ENCODE data around the gene SLC41A3. TPM values are rescaled to one million over a fixed set of nuclear protein-coding genes. Genes with fewer than 3 reads are reported as not detected.
"Not testable (repeated sequence)": the region's sequence is repeated elsewhere in the genome, so short reads cannot be mapped to it uniquely, and the experiment has no call there.

The SLC41A3 gene
- total and polyA plus RNA-seq, 4 donors: 9.3 to 19.8 (median 12.7) TPM

DNA sequence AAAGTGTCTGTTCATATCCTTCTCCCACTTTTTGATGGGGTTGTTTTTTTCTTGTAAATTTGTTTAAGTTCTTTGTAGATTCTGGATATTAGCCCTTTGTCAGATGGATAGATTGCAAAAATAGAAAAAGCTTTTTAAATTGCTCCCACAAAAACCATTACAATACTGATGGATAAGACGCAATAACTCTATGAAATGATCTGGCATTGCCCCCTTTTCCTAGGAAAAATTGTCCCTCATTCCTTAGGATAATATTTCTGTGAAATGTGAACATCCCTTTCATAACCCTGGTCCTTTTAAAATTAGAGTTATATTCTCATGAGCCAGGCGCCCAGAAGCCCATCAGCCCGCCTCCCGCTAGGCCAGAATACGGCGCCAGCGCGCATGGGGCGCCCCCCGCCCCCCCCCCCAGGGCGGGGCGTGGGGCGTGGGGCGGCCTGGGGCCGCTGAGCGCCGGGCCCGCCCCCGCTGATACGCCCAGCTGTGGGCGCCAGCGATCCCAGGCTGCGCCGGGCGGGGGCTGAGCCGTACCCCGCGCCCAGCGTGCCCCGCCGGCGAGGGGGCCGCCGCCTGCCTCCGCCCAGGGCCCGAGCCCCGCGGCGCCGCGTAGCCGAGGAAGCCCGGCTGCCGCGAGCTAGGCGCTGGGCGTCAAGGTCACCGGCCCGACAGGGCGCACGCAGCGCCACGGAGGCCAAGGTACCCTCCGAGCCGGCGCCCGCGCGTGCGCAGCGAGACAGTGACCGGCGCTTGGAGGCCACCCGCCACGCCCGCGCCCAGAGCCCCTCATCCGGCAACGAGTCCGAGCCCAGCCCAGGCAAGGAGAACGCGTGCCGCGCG is 126.0 kb downstream of the SLC41A3 start:
- 11% methylated on average over 75 of the region's 75 CpGs for WGBS
- no peaks in the 10 kb centered on the region for H3K27me3 ChIP-seq (ENCODE audit: control insufficient read depth in 4 of 4, insufficient read depth in 4 of 4, low read length in 3 of 4)
- H3K36me3 ChIP-seq (ENCODE audit: control insufficient read depth in 4 of 4, insufficient read depth in 3 of 4, low read depth in 1 of 4, low read length in 3 of 4): no peaks in the 10 kb centered on the region
- DNase-seq (ENCODE audit: low spot score): no peak
- H3K4me1 ChIP-seq (ENCODE audit: control insufficient read depth in 4 of 4, insufficient read depth in 4 of 4, low read length in 3 of 4): peaks cover 0 to 4% (median 0%) of the 10 kb centered on the region in 4 donors
- H3K4me3 ChIP-seq (ENCODE audit: low read depth in 1 of 3, low read length in 3 of 3): peak overlapping the region in 1 of 3 donors; percentile 38
- H3K27ac ChIP-seq (ENCODE audit: low read depth in 1 of 2, low read length in 2 of 2): no peak overlapping the region
- H3K9ac ChIP-seq (ENCODE audit: low read depth in 1 of 2, low read length in 2 of 2): no peak overlapping the region
- TF ChIP-seq ATF3 (IDR thresholded peaks at IDR 0.05) (no peak), HNF4G (IDR thresholded peaks at IDR 0.05) (no peak), RXRA (IDR thresholded peaks at IDR 0.05) (no peak), RAD21 (IDR thresholded peaks at IDR 0.05) (no peak), SP1 (IDR thresholded peaks at IDR 0.05) (no peak), EGR1 (IDR thresholded peaks at IDR 0.05; ENCODE audit: low read depth in 2 of 2) (no peak), NR2F2 (IDR thresholded peaks at IDR 0.05) (no peak), FOXA2 (IDR thresholded peaks at IDR 0.05) (no peak), HNF4A (conservative IDR thresholded peaks at IDR 0.05) (no peak), FOXA1 (IDR thresholded peaks at IDR 0.05) (no peak), TAF1 (conservative IDR thresholded peaks at IDR 0.05) (no peak), JUND (IDR thresholded peaks at IDR 0.05) (no peak)
- TF ChIP-seq, protein P1, sequence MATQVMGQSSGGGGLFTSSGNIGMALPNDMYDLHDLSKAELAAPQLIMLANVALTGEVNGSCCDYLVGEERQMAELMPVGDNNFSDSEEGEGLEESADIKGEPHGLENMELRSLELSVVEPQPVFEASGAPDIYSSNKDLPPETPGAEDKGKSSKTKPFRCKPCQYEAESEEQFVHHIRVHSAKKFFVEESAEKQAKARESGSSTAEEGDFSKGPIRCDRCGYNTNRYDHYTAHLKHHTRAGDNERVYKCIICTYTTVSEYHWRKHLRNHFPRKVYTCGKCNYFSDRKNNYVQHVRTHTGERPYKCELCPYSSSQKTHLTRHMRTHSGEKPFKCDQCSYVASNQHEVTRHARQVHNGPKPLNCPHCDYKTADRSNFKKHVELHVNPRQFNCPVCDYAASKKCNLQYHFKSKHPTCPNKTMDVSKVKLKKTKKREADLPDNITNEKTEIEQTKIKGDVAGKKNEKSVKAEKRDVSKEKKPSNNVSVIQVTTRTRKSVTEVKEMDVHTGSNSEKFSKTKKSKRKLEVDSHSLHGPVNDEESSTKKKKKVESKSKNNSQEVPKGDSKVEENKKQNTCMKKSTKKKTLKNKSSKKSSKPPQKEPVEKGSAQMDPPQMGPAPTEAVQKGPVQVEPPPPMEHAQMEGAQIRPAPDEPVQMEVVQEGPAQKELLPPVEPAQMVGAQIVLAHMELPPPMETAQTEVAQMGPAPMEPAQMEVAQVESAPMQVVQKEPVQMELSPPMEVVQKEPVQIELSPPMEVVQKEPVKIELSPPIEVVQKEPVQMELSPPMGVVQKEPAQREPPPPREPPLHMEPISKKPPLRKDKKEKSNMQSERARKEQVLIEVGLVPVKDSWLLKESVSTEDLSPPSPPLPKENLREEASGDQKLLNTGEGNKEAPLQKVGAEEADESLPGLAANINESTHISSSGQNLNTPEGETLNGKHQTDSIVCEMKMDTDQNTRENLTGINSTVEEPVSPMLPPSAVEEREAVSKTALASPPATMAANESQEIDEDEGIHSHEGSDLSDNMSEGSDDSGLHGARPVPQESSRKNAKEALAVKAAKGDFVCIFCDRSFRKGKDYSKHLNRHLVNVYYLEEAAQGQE (IDR thresholded peaks at IDR 0.05): no peak
- TF ChIP-seq, protein P2, sequence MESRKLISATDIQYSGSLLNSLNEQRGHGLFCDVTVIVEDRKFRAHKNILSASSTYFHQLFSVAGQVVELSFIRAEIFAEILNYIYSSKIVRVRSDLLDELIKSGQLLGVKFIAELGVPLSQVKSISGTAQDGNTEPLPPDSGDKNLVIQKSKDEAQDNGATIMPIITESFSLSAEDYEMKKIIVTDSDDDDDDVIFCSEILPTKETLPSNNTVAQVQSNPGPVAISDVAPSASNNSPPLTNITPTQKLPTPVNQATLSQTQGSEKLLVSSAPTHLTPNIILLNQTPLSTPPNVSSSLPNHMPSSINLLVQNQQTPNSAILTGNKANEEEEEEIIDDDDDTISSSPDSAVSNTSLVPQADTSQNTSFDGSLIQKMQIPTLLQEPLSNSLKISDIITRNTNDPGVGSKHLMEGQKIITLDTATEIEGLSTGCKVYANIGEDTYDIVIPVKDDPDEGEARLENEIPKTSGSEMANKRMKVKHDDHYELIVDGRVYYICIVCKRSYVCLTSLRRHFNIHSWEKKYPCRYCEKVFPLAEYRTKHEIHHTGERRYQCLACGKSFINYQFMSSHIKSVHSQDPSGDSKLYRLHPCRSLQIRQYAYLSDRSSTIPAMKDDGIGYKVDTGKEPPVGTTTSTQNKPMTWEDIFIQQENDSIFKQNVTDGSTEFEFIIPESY (IDR thresholded peaks at IDR 0.05): no peak
- TF ChIP-seq, protein P3, sequence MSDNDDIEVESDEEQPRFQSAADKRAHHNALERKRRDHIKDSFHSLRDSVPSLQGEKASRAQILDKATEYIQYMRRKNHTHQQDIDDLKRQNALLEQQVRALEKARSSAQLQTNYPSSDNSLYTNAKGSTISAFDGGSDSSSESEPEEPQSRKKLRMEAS (IDR thresholded peaks at IDR 0.05): no peak
- TF ChIP-seq, protein P4, sequence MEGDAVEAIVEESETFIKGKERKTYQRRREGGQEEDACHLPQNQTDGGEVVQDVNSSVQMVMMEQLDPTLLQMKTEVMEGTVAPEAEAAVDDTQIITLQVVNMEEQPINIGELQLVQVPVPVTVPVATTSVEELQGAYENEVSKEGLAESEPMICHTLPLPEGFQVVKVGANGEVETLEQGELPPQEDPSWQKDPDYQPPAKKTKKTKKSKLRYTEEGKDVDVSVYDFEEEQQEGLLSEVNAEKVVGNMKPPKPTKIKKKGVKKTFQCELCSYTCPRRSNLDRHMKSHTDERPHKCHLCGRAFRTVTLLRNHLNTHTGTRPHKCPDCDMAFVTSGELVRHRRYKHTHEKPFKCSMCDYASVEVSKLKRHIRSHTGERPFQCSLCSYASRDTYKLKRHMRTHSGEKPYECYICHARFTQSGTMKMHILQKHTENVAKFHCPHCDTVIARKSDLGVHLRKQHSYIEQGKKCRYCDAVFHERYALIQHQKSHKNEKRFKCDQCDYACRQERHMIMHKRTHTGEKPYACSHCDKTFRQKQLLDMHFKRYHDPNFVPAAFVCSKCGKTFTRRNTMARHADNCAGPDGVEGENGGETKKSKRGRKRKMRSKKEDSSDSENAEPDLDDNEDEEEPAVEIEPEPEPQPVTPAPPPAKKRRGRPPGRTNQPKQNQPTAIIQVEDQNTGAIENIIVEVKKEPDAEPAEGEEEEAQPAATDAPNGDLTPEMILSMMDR (IDR thresholded peaks at IDR 0.05; ENCODE audit: low read depth, low read length, missing input control): no peak
- no peaks in the 10 kb centered on the region for H3K9me3 ChIP-seq (ENCODE audit: control insufficient read depth in 4 of 4, low read length in 3 of 4)

DNA sequence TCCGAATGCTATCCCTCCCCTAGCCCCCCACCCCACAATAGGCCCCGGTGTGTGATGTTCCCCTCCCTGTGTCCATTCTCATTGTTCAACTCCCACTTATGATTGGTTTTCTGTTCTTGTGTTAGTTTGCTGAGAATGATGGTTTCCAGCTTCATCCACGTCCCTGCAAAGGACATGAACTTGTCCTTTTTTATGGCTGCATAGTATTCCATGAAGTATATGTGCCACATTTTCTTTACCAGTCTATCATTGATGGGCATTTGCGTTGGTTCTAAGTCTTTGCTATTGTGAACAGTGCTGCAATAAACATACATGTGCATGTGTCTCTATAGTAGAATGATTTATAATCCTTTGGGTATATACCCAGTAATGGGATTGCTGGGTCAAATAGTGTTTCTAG is 126.9 kb downstream of the SLC41A3 start:
- H3K27ac ChIP-seq (ENCODE audit: low read depth in 1 of 2, low read length in 2 of 2); H3K9ac ChIP-seq (ENCODE audit: low read depth in 1 of 2, low read length in 2 of 2); H3K9me3 ChIP-seq (ENCODE audit: control insufficient read depth in 4 of 4, low read length in 3 of 4); DNase-seq (ENCODE audit: low spot score); H3K36me3 ChIP-seq (ENCODE audit: control insufficient read depth in 4 of 4, insufficient read depth in 3 of 4, low read depth in 1 of 4, low read length in 3 of 4); H3K27me3 ChIP-seq (ENCODE audit: control insufficient read depth in 4 of 4, insufficient read depth in 4 of 4, low read length in 3 of 4); H3K4me3 ChIP-seq (ENCODE audit: low read depth in 1 of 3, low read length in 3 of 3); H3K4me1 ChIP-seq (ENCODE audit: control insufficient read depth in 4 of 4, insufficient read depth in 4 of 4, low read length in 3 of 4): not testable (repeated sequence)
- WGBS: 92% methylated on average over 4 of the region's 4 CpGs

Small RNA genes within 50 kb of the gene (small RNA-seq; reads per million reads assigned to genes)
- not detected for gene AC092903.1

Other genes starting within 250 kb of the SLC41A3 start
- gene ROPN1B, start 114.9 kb downstream of the SLC41A3 start, total RNA-seq: under 1 TPM in 1 of 2 donors, not detected in 1; 0.84 TPM
- under 1 TPM; 0.69 to 0.72 TPM for gene ROPN1B, start 114.9 kb downstream of the SLC41A3 start, polyA plus RNA-seq
- gene ALDH1L1, start 96.5 kb upstream of the SLC41A3 start, total RNA-seq: 100 to 1,000 TPM in 1 of 2 donors, 10 to 100 TPM in 1; 46.7 to 189 TPM
- 100 to 1,000 TPM; 105 to 234 TPM for gene ALDH1L1, start 96.5 kb upstream of the SLC41A3 start, polyA plus RNA-seq

All from liver (tissue), 10 donors.